HG02759 (cell line): ENCODE data around the gene COPS2.
"Not testable (repeated sequence)": the region's sequence is repeated elsewhere in the genome, so short reads cannot be mapped to it uniquely, and the experiment has no call there.

ENCODE experiments used
- ATAC-seq: cut with Tn5 transposase; IDR thresholded peaks from one replicate; pipeline ENCODE4 v1.9.1; 2021; ENCODE audit warnings: mild to moderate bottlenecking, moderate library complexity; ENCODE audit not compliant: unreplicated experiment

The COPS2 gene

DNA sequence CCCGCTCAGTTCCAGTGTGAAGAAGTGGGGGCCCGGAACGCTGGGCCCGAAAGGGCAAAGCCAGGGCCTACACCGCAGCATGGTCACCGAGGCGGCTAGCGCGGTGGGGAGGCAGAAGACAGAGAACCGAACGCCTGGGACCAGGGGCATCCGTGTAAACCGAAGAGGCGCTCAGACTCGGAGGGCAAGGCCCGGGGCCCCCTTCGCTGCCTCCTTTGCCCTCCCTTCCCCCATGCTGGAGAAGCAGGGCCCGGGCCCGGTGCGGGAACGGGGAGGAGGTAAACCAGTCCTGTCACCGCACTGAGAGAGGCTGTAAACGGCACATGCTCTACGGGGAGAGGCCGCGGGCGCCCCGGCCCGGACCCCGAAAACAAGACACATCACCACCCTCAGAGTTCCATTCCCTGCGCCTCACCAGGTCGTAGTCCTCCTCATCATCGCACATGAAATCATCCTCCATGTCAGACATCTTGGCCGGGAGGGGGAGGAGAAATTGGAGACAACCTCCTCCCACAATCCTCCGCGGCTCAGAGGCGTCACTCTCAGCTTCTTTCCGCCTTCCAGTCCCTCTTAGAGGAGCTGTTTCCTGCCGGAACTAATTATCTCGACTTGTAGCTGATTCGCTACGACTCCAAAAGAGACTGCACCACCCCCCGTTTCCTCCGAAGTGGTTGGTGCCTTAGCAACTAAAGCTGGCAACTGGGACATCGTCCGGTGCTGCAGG is at the start of gene COPS2:
COPS2 (minus strand) TSS at position 490 of the 724 bp plus-strand sequence; CDS start at position 469, 21 bp downstream.
- peak; percentile 93 for ATAC-seq

DNA sequence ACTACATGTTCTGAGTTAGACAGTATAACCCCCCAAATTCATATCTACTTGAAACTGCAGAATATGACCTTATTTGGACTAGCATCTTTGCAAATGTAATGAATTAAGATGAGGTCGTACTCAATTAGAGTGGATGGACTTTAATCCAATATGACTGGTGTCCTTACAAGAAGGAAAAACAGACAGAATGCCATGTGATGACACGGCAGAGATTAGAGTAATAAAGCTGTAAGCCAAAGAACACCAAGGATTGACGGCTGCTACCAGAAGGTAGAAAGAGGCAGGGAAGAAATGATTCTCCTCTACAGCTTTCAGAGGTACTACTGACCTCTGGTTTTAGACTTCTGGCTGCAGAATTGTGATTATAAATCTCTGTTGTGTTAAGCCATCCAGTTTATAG is 44.9 kb upstream of the COPS2 start:
- ATAC-seq, result no peak

DNA sequence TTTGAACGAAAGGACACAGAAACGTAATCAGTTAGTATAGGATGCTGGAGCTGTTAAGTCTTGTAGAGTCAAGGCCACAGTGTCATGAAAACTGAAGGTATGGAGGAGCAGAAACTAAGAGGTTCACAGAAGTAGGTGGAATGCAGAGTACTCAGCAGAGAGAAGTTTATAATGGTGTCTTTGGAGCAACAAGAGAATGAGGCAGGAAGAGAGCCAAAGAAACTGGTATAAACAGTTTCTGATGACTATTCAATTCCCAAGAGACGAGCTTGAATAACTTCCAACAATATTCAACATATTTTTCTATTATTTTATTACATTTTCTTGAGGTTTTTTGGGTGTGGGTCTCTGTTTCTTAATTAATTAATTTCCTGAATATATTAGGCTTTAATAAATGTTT is 44.3 kb upstream of the COPS2 start:
- ATAC-seq, result no peak

DNA sequence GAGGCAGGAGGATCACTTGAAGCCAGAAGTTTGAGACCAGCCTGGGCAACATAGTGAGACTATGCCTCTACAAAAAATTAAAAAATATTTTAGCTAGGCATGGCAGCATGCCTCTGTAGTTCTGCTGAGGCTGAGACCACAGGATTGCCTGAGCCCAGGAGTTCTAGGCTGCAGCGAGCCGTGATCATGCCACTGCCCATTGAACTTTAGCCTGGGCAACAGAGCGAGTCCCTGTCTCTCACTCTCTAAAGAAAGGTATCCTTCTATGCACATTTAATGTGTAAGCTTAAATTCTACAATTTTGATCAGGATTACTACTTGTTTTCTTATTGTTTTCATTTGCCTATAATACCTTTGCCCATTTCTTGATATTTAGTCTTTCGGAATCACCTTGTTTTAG is 41.5 kb upstream of the COPS2 start:
- ATAC-seq, result no peak

DNA sequence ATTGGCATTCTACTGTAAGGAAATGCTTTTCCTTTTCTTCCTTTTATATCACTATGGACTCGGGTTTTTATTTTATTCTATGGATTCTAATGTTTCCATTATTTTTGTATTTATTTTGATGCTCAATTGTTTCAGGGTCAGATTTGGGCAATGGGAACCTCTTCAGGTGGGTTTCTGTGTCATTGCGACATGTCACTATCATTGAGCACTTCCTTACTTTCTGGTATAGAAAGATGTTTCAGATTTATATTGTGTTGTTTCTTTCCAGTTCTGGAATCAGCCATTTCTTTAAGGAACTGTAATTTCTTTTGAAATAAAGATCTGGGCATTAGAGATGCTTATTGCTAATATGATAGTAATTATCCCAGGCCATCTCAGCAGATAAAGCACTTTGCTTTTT is 36.5 kb upstream of the COPS2 start:
- no peak for ATAC-seq

DNA sequence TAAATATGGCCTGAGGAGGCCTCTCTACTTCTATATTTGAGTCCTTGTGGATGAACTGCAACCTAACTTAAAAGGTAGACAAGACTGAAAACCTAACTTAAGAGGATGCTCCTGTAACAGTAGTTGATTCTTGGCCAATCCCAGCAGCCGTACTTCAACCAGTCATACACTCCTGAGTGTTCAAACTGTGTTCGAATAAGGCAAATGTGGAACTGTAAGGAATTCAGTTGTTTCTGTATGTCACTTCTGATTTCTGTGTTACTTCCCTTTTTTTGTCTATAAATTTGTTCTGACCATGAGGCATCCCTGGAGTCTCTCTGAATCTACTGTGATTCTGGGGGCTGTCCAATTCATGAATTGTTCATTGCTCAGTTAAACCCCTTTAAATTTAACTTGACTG is 35.2 kb upstream of the COPS2 start:
- peak; percentile 42 for ATAC-seq

DNA sequence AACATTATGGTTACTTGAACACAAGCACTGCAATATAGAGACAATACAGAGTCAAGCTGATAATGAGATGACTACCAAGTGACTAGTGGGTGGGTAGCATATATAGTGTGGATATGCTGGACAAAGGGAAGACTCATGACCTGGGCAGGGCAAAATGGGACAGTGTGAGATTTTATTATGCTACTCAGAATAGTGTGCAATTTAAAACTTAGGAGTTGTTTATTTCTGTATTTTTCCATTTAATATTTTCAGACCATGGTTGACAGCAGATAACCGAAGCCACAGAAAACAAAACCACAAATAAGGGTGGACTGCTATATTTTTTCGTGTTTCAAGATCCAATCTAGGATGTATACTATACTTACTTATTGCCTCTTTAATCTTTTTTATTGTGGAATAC is 34.2 kb upstream of the COPS2 start:
- no peak for ATAC-seq

DNA sequence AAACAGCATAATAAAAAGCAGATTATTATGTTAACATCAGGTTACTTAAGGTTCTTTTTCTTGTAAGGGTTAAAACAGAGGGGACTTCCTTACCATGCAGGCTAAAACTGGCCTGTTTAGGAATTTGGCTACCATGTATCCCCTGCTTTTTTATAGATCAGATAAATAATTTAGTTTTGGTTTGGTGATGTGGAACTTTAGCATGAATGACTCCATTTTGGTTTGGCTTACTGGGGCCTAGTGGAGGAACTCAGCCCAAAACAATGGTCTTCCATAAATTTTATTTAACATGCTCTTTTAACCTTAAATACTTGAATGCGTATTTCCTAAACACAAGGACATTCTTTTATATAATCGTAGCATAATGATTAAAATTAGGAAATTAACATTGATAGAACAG is 33.5 kb upstream of the COPS2 start:
- no peak for ATAC-seq

DNA sequence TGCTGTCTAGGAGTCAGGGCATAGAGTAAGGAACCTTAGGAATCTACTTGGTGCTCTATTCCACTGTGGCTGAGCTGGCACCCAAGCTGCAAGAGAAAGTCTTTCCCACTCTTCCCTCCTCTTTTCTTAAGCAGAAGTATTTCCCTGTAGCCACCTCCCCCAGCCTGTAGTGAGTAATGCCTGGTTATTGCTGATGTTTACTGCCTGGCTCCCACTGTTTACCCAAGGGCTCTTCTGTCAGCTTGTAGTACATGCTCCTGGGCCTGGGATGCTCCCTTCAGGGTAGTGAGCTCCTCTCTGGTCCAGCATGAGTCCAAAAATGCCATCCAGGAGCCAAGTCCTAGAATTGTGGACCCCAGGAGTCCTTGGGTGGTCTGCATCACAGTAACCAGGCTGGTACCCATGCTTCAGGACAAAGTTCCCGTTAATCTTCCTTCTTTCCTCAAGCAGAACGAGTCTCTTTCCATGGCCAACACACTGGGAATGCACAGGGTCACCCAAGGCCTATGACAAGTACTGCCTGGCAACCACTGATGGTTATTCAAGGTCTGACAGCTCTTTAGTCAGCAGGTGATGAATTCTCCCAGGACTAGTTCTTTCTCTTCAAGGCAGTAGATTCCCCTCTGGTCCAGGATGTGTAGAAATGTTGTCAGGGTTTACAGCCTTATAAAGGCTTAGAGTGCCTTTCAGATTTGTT is 32.3 kb upstream of the COPS2 start:
- ATAC-seq, result no peak

DNA sequence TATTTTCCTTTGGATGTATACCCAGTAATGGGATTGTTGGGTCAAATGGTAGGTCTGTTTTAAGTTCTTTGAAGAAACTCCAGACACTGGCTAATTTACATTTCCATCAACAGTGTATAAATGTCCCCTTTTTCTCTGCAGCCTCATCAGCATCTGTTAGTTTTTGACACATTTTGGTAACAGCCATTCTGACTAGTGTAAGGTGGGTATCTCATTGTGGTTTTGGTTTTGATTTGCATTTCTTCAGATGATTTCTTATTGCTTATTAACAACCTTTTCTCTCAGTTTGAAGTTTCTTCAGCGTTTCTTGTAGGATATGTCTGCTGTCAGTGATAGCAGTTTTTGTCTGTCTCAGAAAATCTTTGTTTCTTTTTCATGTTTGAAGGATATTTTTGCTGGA is 30.1 kb upstream of the COPS2 start:
- ATAC-seq, result peak; percentile 77

DNA sequence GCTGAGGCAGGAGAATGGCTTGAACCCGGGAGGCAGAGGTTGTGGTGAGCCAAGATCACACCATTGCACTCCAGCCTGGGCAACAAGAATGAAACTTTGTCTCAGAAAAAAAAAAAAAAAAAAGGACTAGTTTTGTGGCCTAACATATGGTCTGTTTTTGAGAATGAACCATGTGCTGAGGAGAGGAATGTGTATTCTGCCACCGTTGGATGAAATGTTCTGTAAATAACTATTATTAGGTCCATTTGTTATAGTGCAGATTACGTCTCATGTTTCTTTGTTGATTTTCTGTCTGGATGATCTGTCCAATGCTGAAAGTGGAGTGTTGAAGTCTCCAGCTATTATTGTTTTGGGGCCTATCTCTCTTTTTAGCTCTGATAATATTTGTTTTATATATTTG is 28.3 kb upstream of the COPS2 start:
- not testable (repeated sequence) for ATAC-seq

DNA sequence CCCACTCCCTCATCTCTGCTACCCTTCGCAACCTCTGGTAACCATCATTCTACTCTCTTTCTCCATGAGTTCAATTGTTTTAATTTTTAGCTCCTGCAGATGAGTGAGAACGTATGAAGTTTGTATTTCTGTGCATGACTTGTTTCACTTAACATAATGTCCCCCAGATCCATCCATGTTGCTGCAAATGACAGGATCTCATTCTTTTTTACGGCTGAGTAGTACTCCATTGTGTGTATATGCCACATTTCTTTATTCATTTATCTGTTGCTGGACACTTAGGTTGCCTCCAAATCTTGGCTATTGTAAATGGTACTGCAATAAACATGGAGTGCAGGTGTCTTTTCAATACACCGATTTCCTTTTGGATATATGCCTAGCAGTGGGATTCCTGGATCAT is 26.7 kb upstream of the COPS2 start:
- ATAC-seq, result no peak

DNA sequence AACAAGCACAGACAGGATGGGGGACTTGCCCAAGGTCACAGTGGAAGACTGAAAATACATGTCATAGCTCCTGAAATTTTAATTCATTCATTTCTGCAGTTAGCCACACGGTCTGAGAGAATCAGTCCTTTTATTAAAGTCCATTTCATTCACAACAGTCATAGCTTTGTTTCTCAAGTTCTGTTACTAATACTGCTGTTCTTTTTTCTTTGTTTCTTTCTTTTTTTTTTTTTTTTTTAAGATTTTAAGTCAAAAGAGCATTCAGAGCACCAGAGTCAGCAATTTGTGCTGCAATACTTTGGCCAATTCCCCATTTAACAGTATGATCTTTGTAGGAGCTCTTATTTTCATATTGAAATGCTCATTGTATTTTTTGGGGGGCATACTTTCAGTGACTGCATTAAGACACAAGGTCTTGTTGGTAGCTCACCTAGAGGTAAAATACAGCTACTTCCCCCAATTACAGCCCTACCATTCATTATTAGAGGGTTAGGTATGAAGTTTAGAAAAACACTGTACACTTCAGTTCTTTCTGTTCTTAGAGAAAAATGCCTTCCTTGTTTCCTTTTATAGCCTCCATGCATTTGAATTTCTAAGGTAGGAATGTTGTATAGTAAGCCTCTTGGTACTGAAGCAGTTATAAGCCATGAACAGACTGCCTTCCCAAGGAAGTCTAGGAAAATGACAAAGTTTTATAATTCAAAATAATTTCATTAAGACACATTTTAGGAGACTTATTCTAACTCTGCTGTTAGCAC is 24.2 kb upstream of the COPS2 start:
- ATAC-seq, result no peak

DNA sequence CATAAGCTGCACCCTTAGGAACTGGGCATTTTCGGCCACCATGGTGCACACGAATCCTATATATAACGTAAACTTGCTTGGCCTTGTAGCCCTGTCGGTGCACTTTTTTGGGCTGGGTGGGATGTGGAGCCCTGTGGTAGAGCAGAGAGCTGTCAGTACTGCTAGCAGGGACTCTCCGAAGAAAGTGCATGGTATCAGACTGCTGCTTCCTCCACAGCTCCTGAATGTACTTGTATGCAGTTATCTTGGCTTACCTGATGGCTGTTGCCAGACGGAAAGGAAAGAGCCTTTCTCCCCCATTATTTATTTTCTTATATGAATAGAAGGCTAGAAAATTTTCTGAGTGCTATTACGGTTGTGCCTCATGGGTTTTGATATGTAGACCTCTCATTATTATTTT is 23.1 kb upstream of the COPS2 start:
- ATAC-seq, result no peak

DNA sequence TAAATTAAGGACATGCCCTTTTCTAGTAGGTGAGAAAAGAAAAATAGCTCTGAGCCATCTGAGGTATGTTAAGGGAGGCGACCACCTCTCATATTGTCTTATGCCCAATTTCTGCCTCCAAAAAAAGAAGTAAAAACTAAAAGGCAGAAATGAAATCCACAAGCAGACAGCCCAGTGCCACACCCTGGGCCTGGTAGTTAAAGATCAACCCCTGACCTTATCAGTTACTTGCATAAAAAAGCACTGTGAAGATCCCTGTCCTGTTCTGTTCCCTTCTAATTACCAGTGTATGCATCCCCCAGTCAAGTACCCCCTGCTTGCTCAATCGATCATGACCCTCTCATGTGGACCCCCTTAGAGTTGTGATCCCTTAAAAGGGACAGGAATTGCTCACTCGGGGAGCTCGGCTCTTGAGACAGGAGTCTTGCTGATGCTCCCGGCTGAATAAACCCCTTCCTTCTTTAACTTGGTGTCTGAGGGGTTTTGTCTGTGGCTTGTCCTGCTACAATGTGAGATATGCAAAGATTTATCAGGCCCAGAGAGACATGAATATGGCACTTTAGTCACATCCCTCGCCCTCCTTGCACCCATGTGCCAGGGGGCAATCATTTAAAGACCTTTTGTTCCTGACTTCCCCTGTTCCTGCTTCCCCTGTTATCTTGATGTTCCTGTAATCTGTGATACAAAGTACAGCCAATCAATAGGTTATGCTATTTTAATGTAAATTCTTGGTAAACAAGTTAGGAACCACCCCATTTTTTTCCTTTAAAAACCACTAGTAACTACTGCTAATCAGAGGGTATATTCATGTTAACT is 20.4 kb upstream of the COPS2 start:
- not testable (repeated sequence) for ATAC-seq

DNA sequence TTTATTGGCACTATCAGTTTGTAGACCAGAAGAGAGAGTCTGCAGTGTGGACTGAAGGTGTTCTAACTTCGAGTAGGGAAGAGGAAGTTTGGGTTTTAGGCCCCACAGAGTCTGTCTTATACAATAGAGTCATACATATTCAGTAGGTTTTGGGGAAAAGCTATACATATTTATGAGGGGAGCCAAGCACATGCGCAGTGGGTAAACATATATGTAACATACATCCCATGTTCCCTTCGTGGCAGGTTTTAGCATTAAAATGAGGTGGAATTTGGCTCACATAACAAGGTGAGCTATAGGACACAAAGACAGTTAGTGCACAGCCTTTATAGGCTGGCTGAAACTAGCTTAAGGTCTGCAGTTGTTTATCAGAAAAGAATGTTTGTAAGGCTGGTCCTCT is 19.5 kb upstream of the COPS2 start:
- ATAC-seq, result no peak

DNA sequence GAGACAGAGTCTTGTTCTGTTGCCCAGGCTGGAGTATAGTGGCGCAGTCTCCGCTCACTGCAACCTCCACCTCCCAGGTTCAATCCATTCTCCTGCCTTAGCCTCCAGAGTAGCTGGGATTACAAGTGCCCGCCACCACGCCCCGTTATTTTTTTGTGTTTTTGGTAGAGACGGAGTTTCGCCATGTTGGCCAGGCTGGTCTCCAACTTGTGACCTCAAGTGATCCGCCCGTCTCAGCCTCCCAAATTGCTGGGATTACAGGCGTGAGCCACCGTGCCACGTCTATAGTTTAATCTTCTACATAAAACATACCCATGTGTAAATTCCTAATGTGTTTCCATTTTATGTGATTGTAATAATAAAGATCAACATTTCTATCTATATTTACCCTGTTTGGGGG is 16.4 kb upstream of the COPS2 start:
- no peak for ATAC-seq

DNA sequence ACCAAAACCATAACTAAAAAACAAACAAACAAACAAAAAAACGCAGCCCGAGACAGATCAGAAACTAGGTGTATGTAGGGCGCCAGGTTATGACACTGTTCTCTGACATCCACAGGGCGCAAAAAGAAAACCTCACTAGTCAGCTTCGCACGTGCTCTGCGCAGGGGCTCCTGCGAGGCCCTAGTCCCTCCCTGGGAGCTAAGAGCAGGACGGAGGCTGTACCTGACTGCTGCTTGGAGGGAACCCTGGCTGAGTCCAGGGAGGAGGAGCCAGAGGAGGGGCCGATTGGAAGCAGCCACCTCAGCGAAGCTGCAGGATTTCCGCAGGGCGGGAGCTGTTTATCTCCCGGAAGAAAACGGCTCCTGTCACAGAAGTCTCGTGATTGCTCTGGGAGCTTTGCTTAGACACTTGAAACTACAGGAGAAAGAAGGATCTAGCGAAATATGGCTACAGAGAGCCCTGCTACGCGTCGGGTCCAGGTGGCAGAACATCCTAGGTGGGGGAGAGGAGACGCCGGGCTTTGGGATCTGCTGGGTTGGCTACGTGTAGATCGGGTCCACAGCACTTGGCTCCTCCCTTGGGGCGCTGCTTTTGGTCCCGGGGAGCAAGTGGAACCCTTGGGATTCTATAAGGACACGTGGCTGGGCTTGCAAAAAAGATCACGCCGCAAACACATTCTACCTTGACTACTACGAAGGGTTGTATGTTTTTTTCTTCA is 14.6 kb upstream of the COPS2 start, which contains the start of gene GALK2:
GALK2 (plus strand) TSS at position 368 of the 718 bp plus-strand sequence; CDS start at position 444, 76 bp downstream.
- peak; percentile 98 for ATAC-seq

DNA sequence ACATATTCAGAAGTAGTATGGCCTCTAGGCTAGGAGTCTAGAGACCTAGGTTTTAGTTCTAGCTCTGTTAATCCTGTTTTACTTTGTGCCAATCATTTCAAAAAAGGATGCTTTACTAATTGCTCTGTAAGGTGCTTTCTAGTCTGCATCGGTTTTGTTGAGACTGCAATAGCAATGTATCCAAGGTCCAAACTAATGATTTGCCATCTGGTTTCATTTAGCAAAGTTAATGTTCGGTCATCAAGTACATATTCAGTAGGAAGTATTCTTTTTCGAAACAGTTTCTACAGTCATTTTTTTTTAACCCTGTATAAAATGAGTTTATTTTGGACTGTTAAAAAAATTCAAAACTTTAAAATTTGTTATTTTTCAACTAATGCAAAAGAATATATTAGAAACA is 12.6 kb upstream of the COPS2 start:
- no peak for ATAC-seq

DNA sequence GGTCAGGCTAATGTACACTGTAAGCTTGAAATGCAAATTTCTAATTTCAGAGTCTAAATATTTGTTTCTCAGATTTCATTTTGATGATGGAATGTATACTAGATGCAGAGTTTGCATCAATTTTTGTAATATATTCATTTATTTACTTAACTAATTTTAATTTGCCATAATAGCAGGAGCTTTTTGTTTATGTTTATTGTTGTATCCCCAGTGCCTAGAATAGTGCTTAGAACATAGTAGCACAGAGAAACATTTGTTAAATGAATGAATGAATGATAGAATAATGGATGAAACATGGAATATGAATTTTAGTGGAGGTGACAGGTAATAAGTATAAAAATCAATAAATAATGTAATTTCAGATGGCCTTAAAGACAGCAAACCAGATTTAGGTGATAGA is 9.5 kb upstream of the COPS2 start:
- no peak for ATAC-seq
